WTC11 (cell line): Measurements from ENCODE around the gene COG8. TPM values are rescaled to one million over a fixed set of nuclear protein-coding genes. Genes with fewer than 3 reads are reported as not detected.
A peak's percentile ranks its signal among the peaks of the same experiment; 100 is the strongest.

Source experiments
- ATAC-seq: fragments of 200-7000 bp; cut with Tn5 transposase; 2 replicates; pipeline ENCODE4 v1.10.0; 2021; ENCODE audit warnings: mild to moderate bottlenecking, moderate library complexity
- CTCF ChIA-PET: fragments of 300-600 bp; sonication (Branson Sonifier 250); formaldehyde crosslinking; loops from one replicate; lab custom pipeline; 2021; ENCODE audit warnings: antibody characterized with exemption; lab: Charles Lee
- POLR2A ChIA-PET: fragments of 350-600 bp; sonication (Branson Sonifier 250); formaldehyde crosslinking; loops from one replicate; lab custom pipeline; 2021; ENCODE audit warnings: antibody characterized with exemption; lab: Charles Lee
- DNase-seq: peaks from one replicate; pipeline ENCODE4 v3.0.0; 2021; ENCODE audit warnings: low spot score
- H3K27ac Mint-ChIP-seq: 2 replicates; pipeline ENCODE4 v1.8.0; 2021; ENCODE audit warnings: mixed read lengths
- H3K27me3 Mint-ChIP-seq: 2 replicates; pipeline ENCODE4 v1.8.0; 2021; ENCODE audit warnings: low read depth, mild to moderate bottlenecking, moderate library complexity, mixed read lengths
- H3K36me3 Mint-ChIP-seq: 2 replicates; pipeline ENCODE4 v1.8.0; 2021; ENCODE audit warnings: mixed read lengths
- H3K4me1 Mint-ChIP-seq: 2 replicates; pipeline ENCODE4 v1.8.0; 2022; ENCODE audit warnings: mixed read lengths
- H3K4me3 Mint-ChIP-seq: 2 replicates; pipeline ENCODE4 v1.8.0; 2021; ENCODE audit warnings: mild to moderate bottlenecking, moderate library complexity, mixed read lengths
- H3K9me3 Mint-ChIP-seq: 2 replicates; pipeline ENCODE4 v1.8.0; 2021; ENCODE audit warnings: mixed read lengths
- ATF1 ChIP-seq: sonication (generic); formaldehyde crosslinking; IDR thresholded peaks from 2 replicates; pipeline ENCODE4 v1.8.1; 2023; ENCODE audit warnings: mild to moderate bottlenecking, moderate library complexity, missing genetic modification reagents
- EMX1 ChIP-seq: fragments of 250-450 bp; sonication (Bioruptor Pico); IDR thresholded peaks from 2 replicates; pipeline ENCODE4 v1.8.0; 2021; ENCODE audit warnings: mild to moderate bottlenecking
- FOXP1 ChIP-seq: sonication (generic); formaldehyde crosslinking; IDR thresholded peaks from 2 replicates; pipeline ENCODE4 v1.8.0; 2022; ENCODE audit warnings: missing genetic modification reagents, mild to moderate bottlenecking, moderate library complexity, borderline replicate concordance
- IRF2 ChIP-seq: sonication (generic); formaldehyde crosslinking; IDR thresholded peaks from 2 replicates; pipeline ENCODE4 v1.8.0; 2022; ENCODE audit warnings: low read depth, missing genetic modification reagents, borderline replicate concordance
- JAZF1 ChIP-seq: fragments of 250-450 bp; sonication (Bioruptor Pico); IDR thresholded peaks from 2 replicates; pipeline ENCODE4 v1.9.0; 2021; ENCODE audit warnings: moderate library complexity, mild to moderate bottlenecking, inconsistent platforms
- NFATC4 ChIP-seq: fragments of 250-450 bp; sonication (Bioruptor Pico); IDR thresholded peaks from 2 replicates; pipeline ENCODE4 v1.9.0; 2021; ENCODE audit warnings: mild to moderate bottlenecking
- NR1H2 ChIP-seq: sonication (generic); formaldehyde crosslinking; IDR thresholded peaks from 2 replicates; pipeline ENCODE4 v1.9.0; 2021; ENCODE audit warnings: mild to moderate bottlenecking, moderate library complexity, missing genetic modification reagents
- PRRX2 ChIP-seq: fragments of 250-450 bp; sonication (Bioruptor Pico); IDR thresholded peaks from 2 replicates; pipeline ENCODE4 v1.8.0; 2021; ENCODE audit warnings: mild to moderate bottlenecking
- RORB ChIP-seq: fragments of 250-450 bp; sonication (Bioruptor Pico); IDR thresholded peaks from 2 replicates; pipeline ENCODE4 v1.9.0; 2021; ENCODE audit warnings: mild to moderate bottlenecking
- SOX15 ChIP-seq: fragments of 250-450 bp; sonication (Bioruptor Pico); IDR thresholded peaks from 2 replicates; pipeline ENCODE4 v1.9.0; 2021; ENCODE audit warnings: mild to moderate bottlenecking
- ZNF232 ChIP-seq: sonication (generic); formaldehyde crosslinking; IDR thresholded peaks from 2 replicates; pipeline ENCODE4 v1.8.0; 2022; ENCODE audit warnings: mild to moderate bottlenecking, missing genetic modification reagents
- ZNF317 ChIP-seq: sonication (generic); formaldehyde crosslinking; IDR thresholded peaks from 2 replicates; pipeline ENCODE4 v1.8.1; 2023; ENCODE audit warnings: low read depth, mild to moderate bottlenecking, moderate library complexity, missing genetic modification reagents, borderline replicate concordance
- total RNA-seq: library from RNA; stranded (reverse); gene quantifications from 3 replicates; pipeline ENCODE4 v1.2.3, GENCODE V29; 2021
- TF ChIP-seq, protein P1 (sequence below): sonication (generic); formaldehyde crosslinking; IDR thresholded peaks from 2 replicates; pipeline ENCODE4 v1.8.1; 2022; ENCODE audit warnings: mild to moderate bottlenecking, missing genetic modification reagents, moderate library complexity, borderline replicate concordance
- TF ChIP-seq, protein P2 (sequence below): sonication (generic); formaldehyde crosslinking; IDR thresholded peaks from 2 replicates; pipeline ENCODE4 v1.8.1; 2022; ENCODE audit warnings: low read depth, missing genetic modification reagents, borderline replicate concordance
- TF ChIP-seq, protein P3 (sequence below): sonication (generic); formaldehyde crosslinking; IDR thresholded peaks from 2 replicates; pipeline ENCODE4 v1.8.1; 2023; ENCODE audit warnings: mild to moderate bottlenecking, missing genetic modification reagents, borderline replicate concordance
- TF ChIP-seq, protein P4 (sequence below): sonication (generic); formaldehyde crosslinking; IDR thresholded peaks from 2 replicates; pipeline ENCODE4 v1.8.1; 2022; ENCODE audit warnings: missing genetic modification reagents, borderline replicate concordance
- TF ChIP-seq, protein P5 (sequence below): sonication (generic); formaldehyde crosslinking; IDR thresholded peaks from 2 replicates; pipeline ENCODE4 v1.8.0; 2022; ENCODE audit warnings: mild to moderate bottlenecking, missing genetic modification reagents
- TF ChIP-seq, protein P6 (sequence below): fragments of 250-450 bp; sonication (Bioruptor Pico); IDR thresholded peaks from 2 replicates; pipeline ENCODE4 v1.9.0; 2021; ENCODE audit warnings: mild to moderate bottlenecking
- TF ChIP-seq, protein P7 (sequence below): sonication (generic); formaldehyde crosslinking; IDR thresholded peaks from 2 replicates; pipeline ENCODE4 v1.8.0; 2023; ENCODE audit warnings: missing genetic modification reagents

Gene COG8
- total RNA-seq, 1 experiment from 2014 or later: 56.5 TPM

DNA sequence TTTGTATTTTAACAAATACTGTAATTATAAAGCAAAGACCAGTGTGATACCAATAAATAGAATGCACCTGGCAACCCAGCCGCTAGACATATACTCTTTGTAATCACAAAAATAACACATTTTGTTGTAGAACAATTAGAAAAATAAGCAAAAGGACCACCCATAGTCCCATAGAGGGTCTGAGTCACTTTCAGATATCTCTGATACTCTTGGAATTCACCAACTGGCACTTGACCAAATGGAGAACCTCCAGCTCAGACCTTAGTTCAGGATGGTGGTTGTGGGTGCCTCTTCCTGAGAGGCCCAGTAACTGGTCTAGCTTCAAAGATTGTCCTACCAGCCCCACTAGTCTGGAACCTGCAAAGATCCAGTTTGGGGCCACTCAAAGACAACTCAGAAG lies 47.2 kb upstream of the COG8 start (continued):
- TF ChIP-seq, protein P1, sequence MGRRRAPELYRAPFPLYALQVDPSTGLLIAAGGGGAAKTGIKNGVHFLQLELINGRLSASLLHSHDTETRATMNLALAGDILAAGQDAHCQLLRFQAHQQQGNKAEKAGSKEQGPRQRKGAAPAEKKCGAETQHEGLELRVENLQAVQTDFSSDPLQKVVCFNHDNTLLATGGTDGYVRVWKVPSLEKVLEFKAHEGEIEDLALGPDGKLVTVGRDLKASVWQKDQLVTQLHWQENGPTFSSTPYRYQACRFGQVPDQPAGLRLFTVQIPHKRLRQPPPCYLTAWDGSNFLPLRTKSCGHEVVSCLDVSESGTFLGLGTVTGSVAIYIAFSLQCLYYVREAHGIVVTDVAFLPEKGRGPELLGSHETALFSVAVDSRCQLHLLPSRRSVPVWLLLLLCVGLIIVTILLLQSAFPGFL: no peak
- TF ChIP-seq ZNF317: no peak
- TF ChIP-seq, protein P2, sequence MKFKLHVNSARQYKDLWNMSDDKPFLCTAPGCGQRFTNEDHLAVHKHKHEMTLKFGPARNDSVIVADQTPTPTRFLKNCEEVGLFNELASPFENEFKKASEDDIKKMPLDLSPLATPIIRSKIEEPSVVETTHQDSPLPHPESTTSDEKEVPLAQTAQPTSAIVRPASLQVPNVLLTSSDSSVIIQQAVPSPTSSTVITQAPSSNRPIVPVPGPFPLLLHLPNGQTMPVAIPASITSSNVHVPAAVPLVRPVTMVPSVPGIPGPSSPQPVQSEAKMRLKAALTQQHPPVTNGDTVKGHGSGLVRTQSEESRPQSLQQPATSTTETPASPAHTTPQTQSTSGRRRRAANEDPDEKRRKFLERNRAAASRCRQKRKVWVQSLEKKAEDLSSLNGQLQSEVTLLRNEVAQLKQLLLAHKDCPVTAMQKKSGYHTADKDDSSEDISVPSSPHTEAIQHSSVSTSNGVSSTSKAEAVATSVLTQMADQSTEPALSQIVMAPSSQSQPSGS: no peak
- TF ChIP-seq, protein P3, sequence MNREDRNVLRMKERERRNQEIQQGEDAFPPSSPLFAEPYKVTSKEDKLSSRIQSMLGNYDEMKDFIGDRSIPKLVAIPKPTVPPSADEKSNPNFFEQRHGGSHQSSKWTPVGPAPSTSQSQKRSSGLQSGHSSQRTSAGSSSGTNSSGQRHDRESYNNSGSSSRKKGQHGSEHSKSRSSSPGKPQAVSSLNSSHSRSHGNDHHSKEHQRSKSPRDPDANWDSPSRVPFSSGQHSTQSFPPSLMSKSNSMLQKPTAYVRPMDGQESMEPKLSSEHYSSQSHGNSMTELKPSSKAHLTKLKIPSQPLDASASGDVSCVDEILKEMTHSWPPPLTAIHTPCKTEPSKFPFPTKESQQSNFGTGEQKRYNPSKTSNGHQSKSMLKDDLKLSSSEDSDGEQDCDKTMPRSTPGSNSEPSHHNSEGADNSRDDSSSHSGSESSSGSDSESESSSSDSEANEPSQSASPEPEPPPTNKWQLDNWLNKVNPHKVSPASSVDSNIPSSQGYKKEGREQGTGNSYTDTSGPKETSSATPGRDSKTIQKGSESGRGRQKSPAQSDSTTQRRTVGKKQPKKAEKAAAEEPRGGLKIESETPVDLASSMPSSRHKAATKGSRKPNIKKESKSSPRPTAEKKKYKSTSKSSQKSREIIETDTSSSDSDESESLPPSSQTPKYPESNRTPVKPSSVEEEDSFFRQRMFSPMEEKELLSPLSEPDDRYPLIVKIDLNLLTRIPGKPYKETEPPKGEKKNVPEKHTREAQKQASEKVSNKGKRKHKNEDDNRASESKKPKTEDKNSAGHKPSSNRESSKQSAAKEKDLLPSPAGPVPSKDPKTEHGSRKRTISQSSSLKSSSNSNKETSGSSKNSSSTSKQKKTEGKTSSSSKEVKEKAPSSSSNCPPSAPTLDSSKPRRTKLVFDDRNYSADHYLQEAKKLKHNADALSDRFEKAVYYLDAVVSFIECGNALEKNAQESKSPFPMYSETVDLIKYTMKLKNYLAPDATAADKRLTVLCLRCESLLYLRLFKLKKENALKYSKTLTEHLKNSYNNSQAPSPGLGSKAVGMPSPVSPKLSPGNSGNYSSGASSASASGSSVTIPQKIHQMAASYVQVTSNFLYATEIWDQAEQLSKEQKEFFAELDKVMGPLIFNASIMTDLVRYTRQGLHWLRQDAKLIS (CRISPR knock-in tag): no peak
- TF ChIP-seq, protein P4, sequence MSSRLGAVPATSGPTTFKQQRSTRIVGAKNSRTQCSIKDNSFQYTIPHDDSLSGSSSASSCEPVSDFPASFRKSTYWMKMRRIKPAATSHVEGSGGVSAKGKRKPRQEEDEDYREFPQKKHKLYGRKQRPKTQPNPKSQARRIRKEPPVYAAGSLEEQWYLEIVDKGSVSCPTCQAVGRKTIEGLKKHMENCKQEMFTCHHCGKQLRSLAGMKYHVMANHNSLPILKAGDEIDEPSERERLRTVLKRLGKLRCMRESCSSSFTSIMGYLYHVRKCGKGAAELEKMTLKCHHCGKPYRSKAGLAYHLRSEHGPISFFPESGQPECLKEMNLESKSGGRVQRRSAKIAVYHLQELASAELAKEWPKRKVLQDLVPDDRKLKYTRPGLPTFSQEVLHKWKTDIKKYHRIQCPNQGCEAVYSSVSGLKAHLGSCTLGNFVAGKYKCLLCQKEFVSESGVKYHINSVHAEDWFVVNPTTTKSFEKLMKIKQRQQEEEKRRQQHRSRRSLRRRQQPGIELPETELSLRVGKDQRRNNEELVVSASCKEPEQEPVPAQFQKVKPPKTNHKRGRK (CRISPR knock-in tag): no peak

DNA sequence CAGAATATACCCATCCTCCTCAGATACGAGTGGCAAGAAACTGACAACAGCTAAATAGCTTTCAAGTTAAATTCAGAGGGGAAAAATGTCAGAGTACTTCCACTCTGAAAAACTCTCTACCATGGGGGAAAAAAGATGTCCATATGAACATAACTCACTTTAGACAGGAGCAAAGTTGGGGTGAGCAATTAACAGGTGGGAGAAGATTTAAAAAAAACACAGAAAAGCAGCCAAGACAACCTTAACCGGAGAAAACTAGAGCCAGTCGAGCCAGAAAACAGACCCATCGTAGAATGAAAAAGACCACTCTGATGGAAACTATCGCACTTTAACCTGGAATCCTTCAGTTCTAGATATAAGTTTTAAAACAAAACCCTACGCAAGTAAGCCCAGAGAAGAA lies 45.6 kb upstream of the COG8 start:
- peak overlapping the region; percentile 86 for H3K27ac Mint-ChIP-seq
- ATAC-seq (no peak), DNase-seq (no peak)
- peaks cover 35% of the 10 kb centered on the region for H3K36me3 Mint-ChIP-seq
- ChIA-PET POLR2A (no interaction called here), CTCF (interaction anchor here (1.5 to 3.5 kb wide), 2 partner anchors 11 kb away, joined by 5 to 20 read pairs; no protein-coding TSS in a partner anchor)
- H3K4me3 Mint-ChIP-seq: peak overlapping the region; percentile 87
- H3K4me1 Mint-ChIP-seq: peaks cover 3% of the 10 kb centered on the region
- TF ChIP-seq NR1H2 (CRISPR knock-in tag) (no peak), SOX15 (CRISPR knock-in tag) (no peak), PRRX2 (CRISPR knock-in tag) (no peak), NFATC4 (CRISPR knock-in tag) (no peak), RORB (CRISPR knock-in tag) (no peak), JAZF1 (CRISPR knock-in tag) (no peak), EMX1 (CRISPR knock-in tag) (no peak), ATF1 (CRISPR knock-in tag) (no peak), ZNF232 (CRISPR knock-in tag) (no peak), FOXP1 (CRISPR knock-in tag) (no peak), IRF2 (CRISPR knock-in tag) (no peak)
- TF ChIP-seq, protein P5, sequence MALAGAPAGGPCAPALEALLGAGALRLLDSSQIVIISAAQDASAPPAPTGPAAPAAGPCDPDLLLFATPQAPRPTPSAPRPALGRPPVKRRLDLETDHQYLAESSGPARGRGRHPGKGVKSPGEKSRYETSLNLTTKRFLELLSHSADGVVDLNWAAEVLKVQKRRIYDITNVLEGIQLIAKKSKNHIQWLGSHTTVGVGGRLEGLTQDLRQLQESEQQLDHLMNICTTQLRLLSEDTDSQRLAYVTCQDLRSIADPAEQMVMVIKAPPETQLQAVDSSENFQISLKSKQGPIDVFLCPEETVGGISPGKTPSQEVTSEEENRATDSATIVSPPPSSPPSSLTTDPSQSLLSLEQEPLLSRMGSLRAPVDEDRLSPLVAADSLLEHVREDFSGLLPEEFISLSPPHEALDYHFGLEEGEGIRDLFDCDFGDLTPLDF: no peak
- TF ChIP-seq, protein P6, sequence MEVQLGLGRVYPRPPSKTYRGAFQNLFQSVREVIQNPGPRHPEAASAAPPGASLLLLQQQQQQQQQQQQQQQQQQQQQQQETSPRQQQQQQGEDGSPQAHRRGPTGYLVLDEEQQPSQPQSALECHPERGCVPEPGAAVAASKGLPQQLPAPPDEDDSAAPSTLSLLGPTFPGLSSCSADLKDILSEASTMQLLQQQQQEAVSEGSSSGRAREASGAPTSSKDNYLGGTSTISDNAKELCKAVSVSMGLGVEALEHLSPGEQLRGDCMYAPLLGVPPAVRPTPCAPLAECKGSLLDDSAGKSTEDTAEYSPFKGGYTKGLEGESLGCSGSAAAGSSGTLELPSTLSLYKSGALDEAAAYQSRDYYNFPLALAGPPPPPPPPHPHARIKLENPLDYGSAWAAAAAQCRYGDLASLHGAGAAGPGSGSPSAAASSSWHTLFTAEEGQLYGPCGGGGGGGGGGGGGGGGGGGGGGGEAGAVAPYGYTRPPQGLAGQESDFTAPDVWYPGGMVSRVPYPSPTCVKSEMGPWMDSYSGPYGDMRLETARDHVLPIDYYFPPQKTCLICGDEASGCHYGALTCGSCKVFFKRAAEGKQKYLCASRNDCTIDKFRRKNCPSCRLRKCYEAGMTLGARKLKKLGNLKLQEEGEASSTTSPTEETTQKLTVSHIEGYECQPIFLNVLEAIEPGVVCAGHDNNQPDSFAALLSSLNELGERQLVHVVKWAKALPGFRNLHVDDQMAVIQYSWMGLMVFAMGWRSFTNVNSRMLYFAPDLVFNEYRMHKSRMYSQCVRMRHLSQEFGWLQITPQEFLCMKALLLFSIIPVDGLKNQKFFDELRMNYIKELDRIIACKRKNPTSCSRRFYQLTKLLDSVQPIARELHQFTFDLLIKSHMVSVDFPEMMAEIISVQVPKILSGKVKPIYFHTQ: no peak
- TF ChIP-seq, protein P7, sequence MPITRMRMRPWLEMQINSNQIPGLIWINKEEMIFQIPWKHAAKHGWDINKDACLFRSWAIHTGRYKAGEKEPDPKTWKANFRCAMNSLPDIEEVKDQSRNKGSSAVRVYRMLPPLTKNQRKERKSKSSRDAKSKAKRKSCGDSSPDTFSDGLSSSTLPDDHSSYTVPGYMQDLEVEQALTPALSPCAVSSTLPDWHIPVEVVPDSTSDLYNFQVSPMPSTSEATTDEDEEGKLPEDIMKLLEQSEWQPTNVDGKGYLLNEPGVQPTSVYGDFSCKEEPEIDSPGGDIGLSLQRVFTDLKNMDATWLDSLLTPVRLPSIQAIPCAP: no peak
- TF ChIP-seq, protein P1: no peak
- TF ChIP-seq, all 79 proteins: peak for 0
- Mint-ChIP-seq H3K9me3 (no peaks in the 10 kb centered on the region), H3K27me3 (no peaks in the 10 kb centered on the region)
